KOPT-K1 (cell line): ENCODE results near the gene ACOT7.

ENCODE experiments used
- H3K27ac ChIP-seq: fragments of 200-600 bp; sonication (generic); 2 replicates; pipeline ENCODE4 v1.5.1; 2016; ENCODE audit warnings: antibody characterized with exemption, mild to moderate bottlenecking, low read depth, low read length; ENCODE audit not compliant: poor library complexity, severe bottlenecking
- H3K36me3 ChIP-seq: fragments of 200-600 bp; sonication (generic); 2 replicates; pipeline ENCODE4 v1.5.1; 2017; ENCODE audit warnings: antibody characterized with exemption, mild to moderate bottlenecking, low read length, moderate library complexity; ENCODE audit not compliant: insufficient read depth
- H3K9me3 ChIP-seq: fragments of 200-600 bp; sonication (generic); 2 replicates; pipeline ENCODE4 v1.5.1; 2017; ENCODE audit warnings: antibody characterized with exemption, low read length, mild to moderate bottlenecking; ENCODE audit not compliant: insufficient read depth, poor library complexity, severe bottlenecking

Gene ACOT7

GRCh38 chr1:6266641-6267040 is 126.9 kb downstream of the ACOT7 start:
- Histone ChIP-seq H3K36me3 (peaks cover 15% of the 10 kb centered on the region; the same call in 1 of the 2 replicates), H3K27ac (no peak overlapping the region), H3K9me3 (no peaks in the 10 kb centered on the region)

DNA sequence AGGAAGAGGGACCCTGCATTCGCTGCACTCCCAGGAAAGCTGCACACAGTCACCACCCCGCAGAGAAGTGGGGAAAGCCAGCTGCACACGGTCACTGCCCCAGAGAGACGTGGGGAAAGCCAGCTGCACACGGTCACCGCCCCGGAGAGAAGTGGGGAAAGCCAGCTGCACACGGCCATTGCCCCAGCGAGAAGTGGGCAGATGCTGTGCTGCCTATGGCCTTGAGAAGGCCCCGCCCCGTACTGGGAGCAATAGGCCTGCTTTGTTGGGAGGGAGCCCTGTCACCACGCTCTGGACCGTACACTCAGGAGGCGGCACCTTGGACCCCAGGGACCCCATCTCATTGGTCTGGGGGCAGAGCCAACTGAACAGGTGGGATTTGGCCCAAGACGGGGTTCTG is 128.4 kb downstream of the ACOT7 start:
- Histone ChIP-seq H3K36me3 (peaks cover 11% of the 10 kb centered on the region; the same call in 1 of the 2 replicates), H3K27ac (no peak overlapping the region), H3K9me3 (no peaks in the 10 kb centered on the region)

DNA sequence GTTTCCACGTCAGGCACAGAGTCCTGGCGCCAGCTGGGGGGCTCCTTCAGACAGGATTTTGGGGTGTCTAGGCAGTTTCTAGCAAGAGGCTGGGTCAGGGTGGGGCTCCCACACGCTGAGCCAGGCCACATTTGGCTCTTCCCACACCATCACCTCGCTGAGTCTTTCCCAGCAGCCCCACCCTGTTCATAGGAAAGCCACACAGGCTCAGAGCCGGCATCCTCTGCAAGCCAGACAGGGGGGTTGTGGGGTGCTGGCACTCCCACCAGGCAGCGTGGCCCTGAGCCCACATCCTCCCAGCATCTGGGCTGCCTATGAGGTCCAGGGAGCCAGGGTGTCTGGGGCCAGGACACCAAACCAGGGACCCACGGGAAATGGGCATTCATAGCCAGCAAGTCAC is 129.9 kb downstream of the ACOT7 start:
- Histone ChIP-seq H3K27ac (no peak overlapping the region), H3K36me3 (peaks cover 11% of the 10 kb centered on the region; the same call in 1 of the 2 replicates), H3K9me3 (no peaks in the 10 kb centered on the region)

GRCh38 chr1:6262555-6263420 is 130.8 kb downstream of the ACOT7 start:
- Histone ChIP-seq H3K36me3 (peaks cover 11% of the 10 kb centered on the region; the same call in 1 of the 2 replicates), H3K9me3 (no peaks in the 10 kb centered on the region), H3K27ac (no peak overlapping the region)

GRCh38 chr1:6261615-6261995 is 132.0 kb downstream of the ACOT7 start:
- peaks cover 11% of the 10 kb centered on the region; the same call in 1 of the 2 replicates for H3K36me3 ChIP-seq
- H3K27ac ChIP-seq: no peak overlapping the region
- no peaks in the 10 kb centered on the region for H3K9me3 ChIP-seq

DNA sequence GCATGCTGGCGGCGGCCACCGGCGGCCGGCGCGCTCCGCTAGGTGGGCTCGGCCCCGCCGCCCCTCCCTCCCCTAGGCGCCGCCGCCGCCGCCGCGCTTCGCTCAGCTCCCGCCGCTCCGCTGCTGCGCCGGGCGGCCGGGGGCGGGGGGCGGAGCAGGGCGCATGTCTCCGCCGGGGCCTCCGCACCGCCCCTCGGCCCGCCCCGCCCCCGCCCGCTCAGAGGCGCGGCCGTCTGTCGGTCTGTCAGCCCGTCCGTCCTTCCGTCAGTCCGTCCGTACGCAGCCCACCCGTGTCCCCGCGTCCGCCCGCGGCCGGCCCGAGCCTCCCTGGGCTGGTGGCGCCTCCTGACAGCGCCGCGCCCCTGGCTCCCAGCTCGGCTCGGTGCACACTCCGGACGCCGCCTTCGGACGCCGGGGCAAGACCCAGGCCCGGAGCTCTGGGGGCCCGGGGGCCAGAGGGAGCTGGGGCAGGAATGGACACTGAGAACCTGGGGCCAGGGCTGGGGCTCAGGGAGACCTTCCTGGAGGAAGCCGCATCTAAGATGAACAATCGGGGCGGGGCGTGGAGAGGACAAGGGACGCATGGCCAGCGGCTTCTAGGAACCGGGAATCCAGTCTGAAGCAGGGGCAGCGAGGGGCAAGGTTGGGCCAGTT is 132.5 kb downstream of the ACOT7 start, which contains the start of gene GPR153:
Gene GPR153, minus strand, starts transcription at position 138 of the 654 bp plus-strand sequence. CDS start 6,193 bp downstream, outside the sequence.
- H3K9me3 ChIP-seq: no peaks in the 10 kb centered on the region
- H3K36me3 ChIP-seq: peaks cover 11% of the 10 kb centered on the region; the same call in 1 of the 2 replicates
- H3K27ac ChIP-seq: peak within 1 kb of the TSS; percentile 43

GRCh38 chr1:6260433-6260934 is 133.1 kb downstream of the ACOT7 start:
- Histone ChIP-seq H3K27ac (peak overlapping the region; percentile 43), H3K36me3 (peaks cover 11% of the 10 kb centered on the region; the same call in 1 of the 2 replicates), H3K9me3 (no peaks in the 10 kb centered on the region)

- Histone ChIP-seq H3K27ac (peak overlapping the region; percentile 43), H3K36me3 (peaks cover 10% of the 10 kb centered on the region; the same call in 1 of the 2 replicates), H3K9me3 (no peaks in the 10 kb centered on the region)
Observed at GRCh38 chr1:6259491-6260362, 133.8 kb downstream of the ACOT7 start.

GRCh38 chr1:6258675-6259074 is 134.9 kb downstream of the ACOT7 start:
- Histone ChIP-seq H3K9me3 (no peaks in the 10 kb centered on the region), H3K27ac (no peak overlapping the region), H3K36me3 (no peaks in the 10 kb centered on the region)

DNA sequence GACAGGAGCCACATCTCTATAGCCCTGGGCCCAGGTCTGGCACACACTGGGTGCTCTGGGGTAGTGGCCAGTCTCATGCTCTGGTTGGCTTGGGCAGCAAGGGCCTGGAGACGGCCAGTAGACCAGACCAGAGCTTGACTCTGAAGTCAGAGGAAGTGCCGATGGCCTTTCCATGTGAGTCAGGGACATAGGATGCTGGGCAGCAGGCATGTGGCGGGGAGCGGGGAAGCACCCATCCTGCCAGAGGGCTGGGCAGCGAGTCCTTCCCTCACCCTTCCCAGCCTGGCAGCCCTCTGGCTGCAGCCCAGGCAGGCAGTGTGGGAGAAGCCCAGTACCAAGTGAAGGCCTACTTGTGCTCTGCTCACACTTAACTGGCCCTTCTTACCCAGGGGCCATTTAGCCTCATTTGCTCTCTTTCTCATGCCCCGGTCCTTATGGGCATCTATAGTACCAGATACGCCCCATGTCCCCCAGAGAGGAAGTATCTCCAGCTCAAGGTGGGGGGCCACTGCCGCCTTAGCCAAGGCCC is 136.0 kb downstream of the ACOT7 start:
- H3K9me3 ChIP-seq: no peaks in the 10 kb centered on the region
- H3K36me3 ChIP-seq: no peaks in the 10 kb centered on the region
- no peak overlapping the region for H3K27ac ChIP-seq

DNA sequence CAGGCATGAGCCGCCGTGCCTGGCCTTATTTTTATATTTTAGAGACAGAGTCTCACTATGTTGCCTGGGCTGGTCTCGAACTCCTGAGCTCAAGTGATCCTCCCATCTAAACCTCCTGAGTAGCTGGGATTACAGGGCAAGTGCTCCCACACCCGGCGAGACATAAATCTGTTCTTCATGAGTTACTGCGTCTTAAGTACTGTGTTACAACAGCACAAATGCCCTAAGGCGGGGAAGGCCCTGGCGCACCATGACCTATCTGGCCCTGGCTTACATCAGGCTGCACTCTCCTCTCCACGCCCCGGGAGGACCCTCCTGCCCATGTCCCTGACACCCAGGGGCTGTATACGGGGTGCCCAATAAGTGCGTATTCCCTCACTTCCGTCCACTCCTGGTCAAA is 136.9 kb downstream of the ACOT7 start:
- H3K9me3 ChIP-seq: no peaks in the 10 kb centered on the region
- no peak overlapping the region for H3K27ac ChIP-seq
- H3K36me3 ChIP-seq: no peaks in the 10 kb centered on the region

DNA sequence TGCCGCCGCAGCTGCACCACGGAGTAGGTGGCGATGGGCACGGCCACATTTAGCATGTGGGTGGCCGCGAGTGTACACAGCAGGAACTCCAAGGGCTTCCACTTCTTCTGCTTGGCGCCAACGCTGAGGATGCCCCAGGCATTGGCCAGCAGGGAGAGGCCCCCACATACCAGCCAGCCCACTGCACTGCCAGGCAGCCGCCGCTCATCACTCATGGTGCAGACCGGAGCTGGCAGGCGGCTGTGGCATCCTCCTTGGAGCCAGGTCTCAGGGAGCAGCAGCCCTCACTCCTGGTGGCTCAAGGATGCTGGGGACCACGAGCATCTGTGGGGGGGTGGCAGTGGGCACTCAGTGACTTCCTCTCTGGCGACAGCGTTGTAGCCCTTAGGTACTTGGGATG is 138.9 kb downstream of the ACOT7 start:
- Histone ChIP-seq H3K27ac (no peak overlapping the region), H3K9me3 (no peaks in the 10 kb centered on the region)

GRCh38 chr1:6253380-6253779 is 140.2 kb downstream of the ACOT7 start:
- Histone ChIP-seq H3K36me3 (no peaks in the 10 kb centered on the region), H3K9me3 (no peaks in the 10 kb centered on the region), H3K27ac (no peak overlapping the region)

More for the DNA sequence above, 138.9 kb downstream of the ACOT7 start:
- no peaks in the 10 kb centered on the region for H3K36me3 ChIP-seq

- Histone ChIP-seq H3K9me3 (no peaks in the 10 kb centered on the region), H3K36me3 (no peaks in the 10 kb centered on the region), H3K27ac (no peak overlapping the region)
Observed at GRCh38 chr1:6252374-6252710, 141.2 kb downstream of the ACOT7 start.
